GM12864 (cell line): ENCODE data around the gene GAP43.

Experiments used
- DNase-seq: peaks from one replicate; pipeline ENCODE4 v3.0.0-alpha.2; 2011; ENCODE audit warnings: low read depth
- H3K4me3 ChIP-seq: 2 replicates; pipeline ENCODE4 v1.5.1; 2011; ENCODE audit warnings: mild to moderate bottlenecking, low read depth, low read length, control low read depth
- TF ChIP-seq, protein P1 (sequence below): IDR thresholded peaks from 2 replicates; pipeline ENCODE4 v1.5.1; 2011; ENCODE audit warnings: low read depth, mild to moderate bottlenecking, moderate library complexity, low read length, control low read depth, inconsistent platforms; ENCODE audit errors: missing control alignments

The GAP43 gene

DNA sequence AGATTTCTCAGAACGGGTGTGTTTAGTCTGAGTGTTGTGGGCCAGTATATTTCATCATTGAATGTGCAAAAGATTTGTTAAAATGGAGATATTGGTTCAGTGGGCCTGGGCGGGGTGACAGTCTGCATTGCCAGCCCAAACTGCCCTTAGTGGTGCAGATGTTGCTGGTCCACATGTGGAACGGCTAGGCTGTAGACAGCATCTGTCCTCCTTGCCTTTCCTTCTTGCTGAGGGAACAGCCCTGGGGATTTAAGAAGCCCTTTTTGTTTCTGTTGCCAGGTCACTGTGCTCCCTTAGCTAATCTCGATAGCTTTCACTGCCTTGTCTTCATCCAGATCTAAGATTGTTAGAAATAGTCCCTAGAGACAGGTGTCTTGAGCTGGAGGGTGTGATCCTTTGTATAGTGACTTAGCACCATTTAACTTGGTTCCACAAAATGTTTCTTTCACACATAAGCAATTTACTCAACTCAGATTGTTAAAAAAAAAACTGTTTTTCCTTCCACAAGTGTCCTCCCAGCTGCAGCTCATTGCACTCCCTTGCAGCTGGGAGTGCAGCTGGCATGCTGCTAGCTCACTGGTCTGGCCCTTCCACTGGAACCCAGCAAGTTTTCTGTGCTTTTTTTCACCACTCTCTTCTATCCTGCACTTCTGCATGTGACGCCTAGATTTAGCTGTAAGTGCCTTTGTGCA is 37.5 kb downstream of the GAP43 start:
- DNase-seq = no peak
- TF ChIP-seq, protein P1, sequence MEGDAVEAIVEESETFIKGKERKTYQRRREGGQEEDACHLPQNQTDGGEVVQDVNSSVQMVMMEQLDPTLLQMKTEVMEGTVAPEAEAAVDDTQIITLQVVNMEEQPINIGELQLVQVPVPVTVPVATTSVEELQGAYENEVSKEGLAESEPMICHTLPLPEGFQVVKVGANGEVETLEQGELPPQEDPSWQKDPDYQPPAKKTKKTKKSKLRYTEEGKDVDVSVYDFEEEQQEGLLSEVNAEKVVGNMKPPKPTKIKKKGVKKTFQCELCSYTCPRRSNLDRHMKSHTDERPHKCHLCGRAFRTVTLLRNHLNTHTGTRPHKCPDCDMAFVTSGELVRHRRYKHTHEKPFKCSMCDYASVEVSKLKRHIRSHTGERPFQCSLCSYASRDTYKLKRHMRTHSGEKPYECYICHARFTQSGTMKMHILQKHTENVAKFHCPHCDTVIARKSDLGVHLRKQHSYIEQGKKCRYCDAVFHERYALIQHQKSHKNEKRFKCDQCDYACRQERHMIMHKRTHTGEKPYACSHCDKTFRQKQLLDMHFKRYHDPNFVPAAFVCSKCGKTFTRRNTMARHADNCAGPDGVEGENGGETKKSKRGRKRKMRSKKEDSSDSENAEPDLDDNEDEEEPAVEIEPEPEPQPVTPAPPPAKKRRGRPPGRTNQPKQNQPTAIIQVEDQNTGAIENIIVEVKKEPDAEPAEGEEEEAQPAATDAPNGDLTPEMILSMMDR = no peak
- H3K4me3 ChIP-seq = no peak overlapping the region

DNA sequence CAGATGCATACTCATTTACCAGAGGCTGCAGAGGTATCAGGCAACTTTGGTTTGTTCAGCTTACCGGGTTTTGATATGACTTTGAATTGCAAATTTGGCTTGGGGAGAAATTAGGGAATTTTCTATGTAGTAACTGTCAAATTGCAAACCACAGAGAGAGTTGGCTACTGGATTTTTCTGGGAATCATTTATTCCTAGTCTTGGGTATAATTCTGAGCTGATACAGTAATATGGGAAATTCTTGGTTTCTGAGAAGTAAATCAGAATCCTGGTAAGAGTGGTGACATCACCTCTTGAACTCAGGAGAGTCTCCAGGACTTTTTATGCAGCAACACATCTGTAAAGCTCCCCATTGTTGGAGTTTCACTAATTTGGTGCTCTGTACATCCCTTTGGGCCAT is 39.0 kb downstream of the GAP43 start:
- H3K4me3 ChIP-seq = no peak overlapping the region
- TF ChIP-seq, protein P1 = no peak
- DNase-seq = no peak

DNA sequence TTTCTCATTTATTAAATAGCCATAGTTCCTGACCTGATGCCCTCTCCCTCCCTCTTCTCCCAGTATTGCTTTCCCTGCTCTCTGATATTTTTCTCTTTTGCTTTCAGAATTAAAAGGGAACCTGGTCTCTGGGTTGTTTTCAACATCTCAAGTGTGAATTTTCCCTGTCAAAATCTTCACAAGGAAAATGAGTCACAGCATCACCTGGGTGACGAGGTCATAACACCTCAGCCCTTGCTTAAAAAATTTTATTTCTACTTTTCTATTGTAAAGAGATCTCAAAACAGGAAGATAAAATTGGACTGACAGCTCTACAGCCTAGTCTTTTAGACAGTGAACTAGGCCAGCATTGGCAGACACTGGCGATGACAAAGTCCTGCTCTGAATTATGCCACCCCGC is 40.1 kb downstream of the GAP43 start:
- TF ChIP-seq, protein P1 = no peak
- no peak for DNase-seq
- H3K4me3 ChIP-seq = no peak overlapping the region

DNA sequence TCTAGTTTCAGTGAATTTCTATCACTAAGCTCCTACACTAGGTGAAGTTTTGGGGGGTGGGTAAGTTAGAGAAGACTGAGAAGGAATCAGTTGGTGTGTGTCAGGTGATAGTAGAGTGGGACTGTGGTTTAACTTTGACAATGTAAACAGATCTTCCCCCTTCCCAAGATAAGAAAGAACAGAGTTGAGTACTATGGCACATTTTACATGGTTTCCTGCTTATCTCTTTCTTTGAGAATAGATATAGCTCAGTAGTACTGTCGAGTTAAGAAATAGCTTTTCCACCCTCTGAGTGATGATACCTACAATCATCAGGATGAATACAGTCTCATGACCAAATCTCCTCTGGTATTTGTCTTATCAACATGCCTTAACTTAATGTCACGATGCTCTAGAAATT is 42.8 kb downstream of the GAP43 start:
- TF ChIP-seq, protein P1 = no peak
- DNase-seq = no peak
- H3K4me3 ChIP-seq = no peak overlapping the region

DNA sequence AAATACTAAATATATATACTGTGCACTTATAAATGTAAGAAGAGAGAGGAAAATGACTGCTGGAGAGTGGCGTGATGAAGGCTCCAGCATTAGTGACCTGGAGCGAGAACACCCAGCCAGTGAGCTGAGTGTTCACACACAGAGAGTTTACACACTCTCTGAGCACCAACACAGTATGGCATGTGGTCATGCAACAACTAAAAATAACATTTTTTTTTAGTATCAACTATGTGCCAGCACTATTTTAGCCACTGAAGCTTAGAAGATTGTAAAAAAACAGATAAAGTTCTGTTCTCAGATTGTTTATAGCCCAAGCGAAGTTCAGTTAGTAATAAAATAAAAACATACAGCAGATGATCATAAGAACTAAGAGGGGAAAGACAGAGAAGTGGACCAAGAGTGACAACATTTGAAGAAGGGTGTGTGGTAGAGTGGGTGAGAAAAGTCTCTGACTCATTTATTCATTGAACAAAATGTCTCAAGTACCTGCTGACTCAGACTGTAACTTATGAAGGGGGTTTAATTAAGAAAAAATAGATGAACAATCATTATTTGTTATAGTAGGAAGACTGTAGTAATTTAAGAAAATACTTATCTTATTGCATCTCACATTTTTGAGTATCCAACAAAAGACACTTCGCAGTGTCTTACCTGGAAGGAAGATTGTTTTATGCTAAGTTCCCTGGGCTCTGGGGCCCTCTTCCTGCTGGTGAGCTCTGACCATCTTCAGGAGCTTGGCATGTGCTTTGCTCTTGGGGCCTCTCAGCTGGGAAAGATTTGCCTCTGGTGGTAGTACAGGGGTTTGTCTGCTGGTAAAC is 43.8 kb downstream of the GAP43 start:
- H3K4me3 ChIP-seq = no peak overlapping the region
- TF ChIP-seq, protein P1 = no peak
- DNase-seq = no peak

DNA sequence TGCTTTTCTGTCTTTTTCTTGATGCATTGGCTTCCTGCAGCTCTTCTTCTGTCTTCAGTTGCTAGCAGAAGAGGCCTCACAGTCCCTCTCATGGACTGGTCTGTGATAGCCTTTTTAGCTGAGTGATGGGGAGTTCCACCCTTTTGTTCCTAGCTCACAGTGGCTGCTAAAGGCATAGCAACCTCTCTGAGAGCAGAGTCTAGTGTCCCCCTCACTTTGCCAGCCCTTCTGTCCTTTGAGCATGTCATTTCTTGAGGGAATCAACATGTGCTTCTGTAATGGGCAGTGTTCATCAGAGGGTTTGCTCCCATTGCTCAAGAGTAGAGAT is 44.4 kb downstream of the GAP43 start:
- H3K4me3 ChIP-seq = no peak overlapping the region
- TF ChIP-seq, protein P1 = no peak
- DNase-seq = no peak

DNA sequence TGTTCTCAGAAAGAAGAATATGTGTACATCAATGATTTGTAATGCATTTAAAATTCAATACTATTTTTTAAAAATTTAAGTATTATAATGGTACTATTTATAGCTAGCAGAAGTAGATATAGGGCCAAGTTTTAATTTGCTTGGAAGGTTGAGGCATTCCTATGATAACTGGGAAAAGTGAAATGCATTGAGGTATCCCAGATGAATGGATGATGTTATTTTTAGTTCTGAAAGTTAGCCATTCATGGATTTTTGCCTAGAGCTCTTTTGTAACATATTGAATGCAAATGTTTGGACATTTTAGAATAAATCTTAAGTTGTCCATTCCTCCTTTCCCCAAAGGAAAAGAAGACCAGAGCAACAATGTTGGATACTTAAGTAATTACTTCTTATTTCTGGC is 47.6 kb downstream of the GAP43 start:
- no peak for DNase-seq
- H3K4me3 ChIP-seq = no peak overlapping the region
- TF ChIP-seq, protein P1 = no peak
